Neural progenitor cell (in vitro differentiated cells): ENCODE results near the gene RPL27.

Experiments used
- CTCF ChIP-seq: fragments of 200-600 bp; sonication (generic); IDR thresholded peaks from 2 replicates; pipeline ENCODE4 v1.5.1; 2017; ENCODE audit warnings: antibody characterized with exemption, mild to moderate bottlenecking
- EZH2 ChIP-seq: fragments of 200-600 bp; sonication (generic); IDR thresholded peaks from 2 replicates; pipeline ENCODE4 v1.6.1; 2017; ENCODE audit warnings: antibody characterized with exemption, mild to moderate bottlenecking, moderate library complexity

- TF ChIP-seq CTCF (no peak), EZH2 (no peak)
Observed at GRCh38 chr17:42991471-42991870, 6.7 kb upstream of the RPL27 start.
